Measurements from ENCODE around the gene DNAL1.
"Not testable (repeated sequence)": the region's sequence is repeated elsewhere in the genome, so short reads cannot be mapped to it uniquely, and the experiment has no call there.

Gene DNAL1

GRCh38 chr14:73637830-73638229, 7.0 kb upstream of the DNAL1 start:
- no peak for DNase-seq (ENCODE audit: extremely low read depth in 1 of 2, low read depth in 1 of 2)

GRCh38 chr14:73640796-73641365, 3.9 kb upstream of the DNAL1 start:
- DNase-seq (ENCODE audit: extremely low read depth in 1 of 2, low read depth in 1 of 2) = no peak

GRCh38 chr14:73645248-73645610, 443 bp downstream of the DNAL1 start:
- no peak for DNase-seq (ENCODE audit: extremely low read depth in 1 of 2, low read depth in 1 of 2)

- DNase-seq (ENCODE audit: extremely low read depth in 1 of 2, low read depth in 1 of 2) = no peak
These were observed 6.2 kb downstream of the DNAL1 start for GRCh38 chr14:73651005-73651404.

- DNase-seq (ENCODE audit: extremely low read depth in 1 of 2, low read depth in 1 of 2) = no peak
These were observed 11.1 kb downstream of the DNAL1 start for GRCh38 chr14:73655851-73656250.

- not testable (repeated sequence) for DNase-seq (ENCODE audit: extremely low read depth in 1 of 2, low read depth in 1 of 2)
These were observed 14.4 kb downstream of the DNAL1 start for GRCh38 chr14:73659202-73659601.

GRCh38 chr14:73660511-73660910, 15.7 kb downstream of the DNAL1 start:
- no peak for DNase-seq (ENCODE audit: extremely low read depth in 1 of 2, low read depth in 1 of 2)

GRCh38 chr14:73661872-73662271, 17.1 kb downstream of the DNAL1 start:
- DNase-seq (ENCODE audit: extremely low read depth in 1 of 2, low read depth in 1 of 2) = no peak

GRCh38 chr14:73662487-73662943, 17.7 kb downstream of the DNAL1 start:
- no peak for DNase-seq (ENCODE audit: extremely low read depth in 1 of 2, low read depth in 1 of 2)

GRCh38 chr14:73663548-73664212, 18.9 kb downstream of the DNAL1 start:
- no peak for DNase-seq (ENCODE audit: extremely low read depth in 1 of 2, low read depth in 1 of 2)

GRCh38 chr14:73665130-73665529, 20.3 kb downstream of the DNAL1 start:
- no peak for DNase-seq (ENCODE audit: extremely low read depth in 1 of 2, low read depth in 1 of 2)

GRCh38 chr14:73666583-73666982, 21.8 kb downstream of the DNAL1 start:
- DNase-seq (ENCODE audit: extremely low read depth in 1 of 2, low read depth in 1 of 2) = no peak

GRCh38 chr14:73667854-73668253, 23.1 kb downstream of the DNAL1 start:
- no peak for DNase-seq (ENCODE audit: extremely low read depth in 1 of 2, low read depth in 1 of 2)

GRCh38 chr14:73674986-73675385, 30.2 kb downstream of the DNAL1 start:
- DNase-seq (ENCODE audit: extremely low read depth in 1 of 2, low read depth in 1 of 2) = no peak

GRCh38 chr14:73678698-73679097, 33.9 kb downstream of the DNAL1 start:
- no peak for DNase-seq (ENCODE audit: extremely low read depth in 1 of 2, low read depth in 1 of 2)

- no peak for DNase-seq (ENCODE audit: extremely low read depth in 1 of 2, low read depth in 1 of 2)
These were observed 36.0 kb downstream of the DNAL1 start for GRCh38 chr14:73680821-73681220.

- DNase-seq (ENCODE audit: extremely low read depth in 1 of 2, low read depth in 1 of 2) = no peak
These were observed 39.8 kb downstream of the DNAL1 start for GRCh38 chr14:73684627-73685026.

GRCh38 chr14:73685328-73685727, 40.5 kb downstream of the DNAL1 start:
- DNase-seq (ENCODE audit: extremely low read depth in 1 of 2, low read depth in 1 of 2) = no peak

- no peak for DNase-seq (ENCODE audit: extremely low read depth in 1 of 2, low read depth in 1 of 2)
These were observed 42.1 kb downstream of the DNAL1 start for GRCh38 chr14:73686901-73687300.

GRCh38 chr14:73694083-73694482, 49.3 kb downstream of the DNAL1 start:
- no peak for DNase-seq (ENCODE audit: extremely low read depth in 1 of 2, low read depth in 1 of 2)

- no peak for DNase-seq (ENCODE audit: extremely low read depth in 1 of 2, low read depth in 1 of 2)
These were observed 50.3 kb downstream of the DNAL1 start for GRCh38 chr14:73695082-73695481.

- no peak for DNase-seq (ENCODE audit: extremely low read depth in 1 of 2, low read depth in 1 of 2)
These were observed 51.2 kb downstream of the DNAL1 start for GRCh38 chr14:73695997-73696396.

Data from activated CD8-positive, alpha-beta memory T cell treated with anti-CD3 and anti-CD28 coated beads for 1 hour (primary cell).